ENCODE results near the gene ABCA13. TPM values are rescaled to one million over a fixed set of nuclear protein-coding genes. Genes with fewer than 3 reads are reported as not detected.

ABCA13 gene
- total RNA-seq, 2 donors from 2014 or later: not detected

- H3K27ac Mint-ChIP-seq: no peak overlapping the region
- no peak overlapping the region for H3K4me3 Mint-ChIP-seq
- ATAC-seq (no peak), DNase-seq (no peak)
- H3K4me1 Mint-ChIP-seq: no peaks in the 10 kb centered on the region
- no peaks in the 10 kb centered on the region for H3K36me3 Mint-ChIP-seq (ENCODE audit: low read depth)
- H3K27me3 Mint-ChIP-seq: no peaks in the 10 kb centered on the region
- no peaks in the 10 kb centered on the region for H3K9me3 ChIP-seq (ENCODE audit: control insufficient read depth, low read length, poor library complexity, severe bottlenecking)
Measured at GRCh38 chr7:48389977-48390376, 218.7 kb downstream of the ABCA13 start.

- Mint-ChIP-seq H3K27ac (no peak overlapping the region), H3K27me3 (no peaks in the 10 kb centered on the region), H3K4me1 (no peaks in the 10 kb centered on the region), H3K36me3 (ENCODE audit: low read depth) (no peaks in the 10 kb centered on the region), H3K4me3 (no peak overlapping the region)
- H3K9me3 ChIP-seq (ENCODE audit: control insufficient read depth, low read length, poor library complexity, severe bottlenecking): no peaks in the 10 kb centered on the region
- no peak for DNase-seq
- ATAC-seq: no peak
Measured at GRCh38 chr7:48390388-48391327, 219.4 kb downstream of the ABCA13 start.

- H3K27ac Mint-ChIP-seq: no peak overlapping the region
- no peaks in the 10 kb centered on the region for H3K36me3 Mint-ChIP-seq (ENCODE audit: low read depth)
- H3K4me1 Mint-ChIP-seq: no peaks in the 10 kb centered on the region
- H3K9me3 ChIP-seq (ENCODE audit: control insufficient read depth, low read length, poor library complexity, severe bottlenecking): no peaks in the 10 kb centered on the region
- no peak overlapping the region for H3K4me3 Mint-ChIP-seq
- no peak for ATAC-seq
- DNase-seq: no peak
- no peaks in the 10 kb centered on the region for H3K27me3 Mint-ChIP-seq
Measured at GRCh38 chr7:48398191-48398590, 226.9 kb downstream of the ABCA13 start.

GRCh38 chr7:48402721-48403120 lies 231.5 kb downstream of the ABCA13 start:
- DNase-seq (no peak), ATAC-seq (no peak)
- Mint-ChIP-seq H3K4me1 (no peaks in the 10 kb centered on the region), H3K36me3 (ENCODE audit: low read depth) (no peaks in the 10 kb centered on the region), H3K27ac (no peak overlapping the region), H3K27me3 (no peaks in the 10 kb centered on the region), H3K4me3 (no peak overlapping the region)
- no peaks in the 10 kb centered on the region for H3K9me3 ChIP-seq (ENCODE audit: control insufficient read depth, low read length, poor library complexity, severe bottlenecking)

- H3K36me3 Mint-ChIP-seq (ENCODE audit: low read depth): no peaks in the 10 kb centered on the region
- no peaks in the 10 kb centered on the region for H3K27me3 Mint-ChIP-seq
- H3K9me3 ChIP-seq (ENCODE audit: control insufficient read depth, low read length, poor library complexity, severe bottlenecking): no peaks in the 10 kb centered on the region
- DNase-seq: no peak
- no peak overlapping the region for H3K4me3 Mint-ChIP-seq
- H3K4me1 Mint-ChIP-seq: no peaks in the 10 kb centered on the region
- no peak overlapping the region for H3K27ac Mint-ChIP-seq
- ATAC-seq: no peak
Measured at GRCh38 chr7:48408731-48409130, 237.5 kb downstream of the ABCA13 start.

GRCh38 chr7:48411619-48412018 lies 240.4 kb downstream of the ABCA13 start:
- DNase-seq (no peak), ATAC-seq (no peak)
- Mint-ChIP-seq H3K27ac (no peak overlapping the region), H3K4me3 (no peak overlapping the region), H3K27me3 (no peaks in the 10 kb centered on the region), H3K36me3 (ENCODE audit: low read depth) (no peaks in the 10 kb centered on the region), H3K4me1 (no peaks in the 10 kb centered on the region)
- no peaks in the 10 kb centered on the region for H3K9me3 ChIP-seq (ENCODE audit: control insufficient read depth, low read length, poor library complexity, severe bottlenecking)

GRCh38 chr7:48414011-48414732 lies 242.9 kb downstream of the ABCA13 start:
- ATAC-seq: no peak
- no peak for DNase-seq
- H3K9me3 ChIP-seq (ENCODE audit: control insufficient read depth, low read length, poor library complexity, severe bottlenecking): no peaks in the 10 kb centered on the region
- H3K27ac Mint-ChIP-seq: no peak overlapping the region
- no peak overlapping the region for H3K4me3 Mint-ChIP-seq
- no peaks in the 10 kb centered on the region for H3K36me3 Mint-ChIP-seq (ENCODE audit: low read depth)
- H3K4me1 Mint-ChIP-seq: no peaks in the 10 kb centered on the region
- H3K27me3 Mint-ChIP-seq: no peaks in the 10 kb centered on the region

- Mint-ChIP-seq H3K27ac (no peak overlapping the region), H3K4me3 (no peak overlapping the region), H3K36me3 (ENCODE audit: low read depth) (no peaks in the 10 kb centered on the region), H3K27me3 (no peaks in the 10 kb centered on the region), H3K4me1 (no peaks in the 10 kb centered on the region)
- no peak for DNase-seq
- peaks cover 2% of the 10 kb centered on the region for H3K9me3 ChIP-seq (ENCODE audit: control insufficient read depth, low read length, poor library complexity, severe bottlenecking)
- no peak for ATAC-seq
Measured at GRCh38 chr7:48416327-48416908, 245.2 kb downstream of the ABCA13 start.

- Mint-ChIP-seq H3K4me1 (no peaks in the 10 kb centered on the region), H3K27me3 (no peaks in the 10 kb centered on the region), H3K4me3 (no peak overlapping the region), H3K36me3 (ENCODE audit: low read depth) (no peaks in the 10 kb centered on the region), H3K27ac (no peak overlapping the region)
- H3K9me3 ChIP-seq (ENCODE audit: control insufficient read depth, low read length, poor library complexity, severe bottlenecking): peaks cover 2% of the 10 kb centered on the region
- DNase-seq (no peak), ATAC-seq (no peak)
Measured at GRCh38 chr7:48419401-48419800, 248.1 kb downstream of the ABCA13 start.

- ATAC-seq (no peak), DNase-seq (no peak)
- H3K9me3 ChIP-seq (ENCODE audit: control insufficient read depth, low read length, poor library complexity, severe bottlenecking): peaks cover 2% of the 10 kb centered on the region
- H3K36me3 Mint-ChIP-seq (ENCODE audit: low read depth): no peaks in the 10 kb centered on the region
- H3K4me1 Mint-ChIP-seq: no peaks in the 10 kb centered on the region
- H3K27ac Mint-ChIP-seq: no peak overlapping the region
- no peak overlapping the region for H3K4me3 Mint-ChIP-seq
- no peaks in the 10 kb centered on the region for H3K27me3 Mint-ChIP-seq
Measured at GRCh38 chr7:48420206-48420605, 248.9 kb downstream of the ABCA13 start.

- no peak overlapping the region for H3K4me3 Mint-ChIP-seq
- H3K4me1 Mint-ChIP-seq: no peaks in the 10 kb centered on the region
Measured at GRCh38 chr7:48421357-48421756, 250.1 kb downstream of the ABCA13 start.

GRCh38 chr7:48424731-48425130 lies 253.5 kb downstream of the ABCA13 start:
- ATAC-seq (no peak), DNase-seq (no peak)
- no peak overlapping the region for H3K4me3 Mint-ChIP-seq
- no peaks in the 10 kb centered on the region for H3K4me1 Mint-ChIP-seq
- peaks cover 1% of the 10 kb centered on the region for H3K9me3 ChIP-seq (ENCODE audit: control insufficient read depth, low read length, poor library complexity, severe bottlenecking)
- no peaks in the 10 kb centered on the region for H3K36me3 Mint-ChIP-seq (ENCODE audit: low read depth)
- no peak overlapping the region for H3K27ac Mint-ChIP-seq
- no peaks in the 10 kb centered on the region for H3K27me3 Mint-ChIP-seq

More at GRCh38 chr7:48421357-48421756, 250.1 kb downstream of the ABCA13 start:
- no peak overlapping the region for H3K27ac Mint-ChIP-seq
- no peak for ATAC-seq
- peaks cover 2% of the 10 kb centered on the region for H3K9me3 ChIP-seq (ENCODE audit: control insufficient read depth, low read length, poor library complexity, severe bottlenecking)
- DNase-seq: no peak
- no peaks in the 10 kb centered on the region for H3K27me3 Mint-ChIP-seq
- no peaks in the 10 kb centered on the region for H3K36me3 Mint-ChIP-seq (ENCODE audit: low read depth)

- H3K27ac Mint-ChIP-seq: no peak overlapping the region
- ATAC-seq (no peak), DNase-seq (no peak)
- H3K9me3 ChIP-seq (ENCODE audit: control insufficient read depth, low read length, poor library complexity, severe bottlenecking): no peaks in the 10 kb centered on the region
- no peaks in the 10 kb centered on the region for H3K27me3 Mint-ChIP-seq
- H3K36me3 Mint-ChIP-seq (ENCODE audit: low read depth): no peaks in the 10 kb centered on the region
- H3K4me1 Mint-ChIP-seq: no peaks in the 10 kb centered on the region
- no peak overlapping the region for H3K4me3 Mint-ChIP-seq
Measured at GRCh38 chr7:48426331-48426965, 255.2 kb downstream of the ABCA13 start.
